Stomach (tissue), 9 donors: ENCODE data around the gene LRRC31. TPM values are rescaled to one million over a fixed set of nuclear protein-coding genes. Genes with fewer than 3 reads are reported as not detected.

Experiments
- DNase-seq, 2 donors: peaks; one replicate each; pipeline versions ENCODE4 v3.0.0 to v3.0.0-alpha.2; 2013 to 2019
- H3K27ac ChIP-seq, 5 donors: fragments of 200-600 bp in 4 of 5; sonication (generic) in 4 of 5; one replicate each; pipeline ENCODE4 v1.5.1; 2013 to 2019; ENCODE audit warnings: mild to moderate bottlenecking in 1 of 5, moderate library complexity in 1 of 5
- H3K27me3 ChIP-seq, 3 donors: fragments of 200-600 bp; sonication (generic); one replicate each; pipeline ENCODE4 v1.5.1; 2017 to 2019; ENCODE audit warnings: mixed run types in 1 of 3
- H3K36me3 ChIP-seq, 4 donors: fragments of 200-600 bp; sonication (generic); 1 replicate in 3 of 4; 2 replicates in 1 of 4; pipeline ENCODE4 v1.5.1; 2016 to 2019
- H3K4me1 ChIP-seq, 4 donors: fragments of 200-600 bp; sonication (generic); one replicate each; pipeline ENCODE4 v1.5.1; 2016 to 2019
- H3K4me3 ChIP-seq, 4 donors: fragments of 200-600 bp; sonication (generic) in 3 of 4; one replicate each; pipeline ENCODE4 v1.5.1; 2016 to 2019; ENCODE audit warnings: mild to moderate bottlenecking in 1 of 4
- H3K9me3 ChIP-seq, 4 donors: fragments of 200-600 bp; sonication (generic); one replicate each; pipeline ENCODE4 v1.5.1; 2016 to 2019
- EP300 ChIP-seq: sonication (generic); formaldehyde crosslinking; IDR thresholded peaks from one replicate; pipeline ENCODE4 v1.6.1; 2017; ENCODE audit warnings: antibody characterized with exemption
- POLR2A ChIP-seq, 4 donors: fragments of 450-650 bp; IDR thresholded peaks; one replicate each; pipeline ENCODE4 v1.6.1; 2016; ENCODE audit warnings: antibody characterized with exemption in 4 of 4, control low read depth in 2 of 4, mild to moderate bottlenecking in 1 of 4, moderate library complexity in 1 of 4
- POLR2AphosphoS5 ChIP-seq, 3 donors: sonication (generic); formaldehyde crosslinking; IDR thresholded peaks; one replicate each; pipeline ENCODE4 v1.6.1; 2016; ENCODE audit warnings: antibody characterized with exemption in 3 of 3
- WGBS, 5 donors: extraction: QIAGEN DNeasy Blood & Tissue Kit in 3 of 5; methylation state at CpG; one replicate each; pipeline versions ENCODE4 v1.1.5 to v1.1.7; 2013 to 2018; 5-methylcytosine and 5-hydroxymethylcytosine counted together
- intact Hi-C: fragments of 100-400 bp; cut with DNase I; formaldehyde crosslinking; loops from one replicate; pipeline ENCODE4 v1.15.1; 2023; ENCODE audit warnings: low total_unique reads
- polyA plus RNA-seq, 3 donors: library from polyadenylated mRNA; stranded (reverse); fragments of 200-250 nt; gene quantifications; one replicate each; pipeline ENCODE4 v1.2.3, GENCODE V29; 2013
- total RNA-seq, 5 donors: library from RNA; depleted of rRNA; stranded (reverse); fragments of >200 nt; gene quantifications; one replicate each; pipeline versions ENCODE4 v1.1.0 to v1.2.3, GENCODE V29; 2014 to 2016
- TF ChIP-seq, protein P1 (sequence below), 7 experiments: fragments of 450-650 bp in 4 of 7; fragments of 200-600 bp in 3 of 7; sonication (generic) in 3 of 7; IDR thresholded peaks; one replicate each; pipeline ENCODE4 v1.5.1; 2016 to 2019; ENCODE audit warnings: antibody characterized with exemption in 7 of 7, control low read depth in 2 of 7, mild to moderate bottlenecking in 1 of 7
- donor health status: healthy with polysubstance abuse.
- donor health status: Bipolar disorder and iron deficiency.
- donor health status: healthy.

Gene LRRC31
- total and polyA plus RNA-seq, 8 donors = 1.8 to 35.3 (median 9.9) TPM

- Histone ChIP-seq H3K9me3 (no peaks in the 10 kb centered on the region), H3K27me3 (peaks cover 0 to 7% (median 0%) of the 10 kb centered on the region in 3 donors), H3K27ac (peak overlapping the region in 1 of 5 donors; percentile 4), H3K4me3 (no peak overlapping the region), H3K36me3 (peaks cover 0 to 30% (median 6%) of the 10 kb centered on the region in 4 donors), H3K4me1 (peaks cover 5 to 21% (median 8%) of the 10 kb centered on the region in 4 donors)
- intact Hi-C loops = no loop called here
- no peak for DNase-seq
- 40 to 61% (median 46%) methylated on average over 2 of the region's 2 CpGs for WGBS, 5 donors
- no peak for TF ChIP-seq EP300
These were observed 5.5 kb downstream of the LRRC31 start for GRCh38 chr3:169864270-169864669.

GRCh38 chr3:169863458-169863899 is 6.3 kb downstream of the LRRC31 start:
- peak; percentile 84 to 91 for DNase-seq
- H3K27me3 ChIP-seq = peaks cover 0 to 7% (median 0%) of the 10 kb centered on the region in 3 donors
- peaks cover 0 to 33% (median 6%) of the 10 kb centered on the region in 4 donors for H3K36me3 ChIP-seq
- no peak for TF ChIP-seq EP300
- TF ChIP-seq, protein P1, sequence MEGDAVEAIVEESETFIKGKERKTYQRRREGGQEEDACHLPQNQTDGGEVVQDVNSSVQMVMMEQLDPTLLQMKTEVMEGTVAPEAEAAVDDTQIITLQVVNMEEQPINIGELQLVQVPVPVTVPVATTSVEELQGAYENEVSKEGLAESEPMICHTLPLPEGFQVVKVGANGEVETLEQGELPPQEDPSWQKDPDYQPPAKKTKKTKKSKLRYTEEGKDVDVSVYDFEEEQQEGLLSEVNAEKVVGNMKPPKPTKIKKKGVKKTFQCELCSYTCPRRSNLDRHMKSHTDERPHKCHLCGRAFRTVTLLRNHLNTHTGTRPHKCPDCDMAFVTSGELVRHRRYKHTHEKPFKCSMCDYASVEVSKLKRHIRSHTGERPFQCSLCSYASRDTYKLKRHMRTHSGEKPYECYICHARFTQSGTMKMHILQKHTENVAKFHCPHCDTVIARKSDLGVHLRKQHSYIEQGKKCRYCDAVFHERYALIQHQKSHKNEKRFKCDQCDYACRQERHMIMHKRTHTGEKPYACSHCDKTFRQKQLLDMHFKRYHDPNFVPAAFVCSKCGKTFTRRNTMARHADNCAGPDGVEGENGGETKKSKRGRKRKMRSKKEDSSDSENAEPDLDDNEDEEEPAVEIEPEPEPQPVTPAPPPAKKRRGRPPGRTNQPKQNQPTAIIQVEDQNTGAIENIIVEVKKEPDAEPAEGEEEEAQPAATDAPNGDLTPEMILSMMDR (IDR thresholded peaks at IDR 0.05) = peak in 6 of 7 experiments; percentile 59 to 95 (median 92)
- TF ChIP-seq POLR2AphosphoS5 (IDR thresholded peaks at IDR 0.05) = peak in 1 of 3 donors; percentile 87
- H3K27ac ChIP-seq = no peak overlapping the region
- no peak overlapping the region for H3K4me3 ChIP-seq
- 1 to 3% (median 2%) methylated on average over 6 of the region's 6 CpGs for WGBS, 5 donors
- H3K9me3 ChIP-seq = no peaks in the 10 kb centered on the region
- H3K4me1 ChIP-seq = peaks cover 5 to 21% (median 8%) of the 10 kb centered on the region in 4 donors
- intact Hi-C loops = no loop called here

GRCh38 chr3:169861871-169862270 is 7.9 kb downstream of the LRRC31 start:
- H3K27ac ChIP-seq = no peak overlapping the region
- peaks cover 0 to 44% (median 9%) of the 10 kb centered on the region in 4 donors for H3K36me3 ChIP-seq
- H3K4me3 ChIP-seq = no peak overlapping the region
- 79 to 87% (median 85%) methylated on average over 5 of the region's 5 CpGs for WGBS, 5 donors
- H3K4me1 ChIP-seq = peaks cover 5 to 21% (median 8%) of the 10 kb centered on the region in 4 donors
- intact Hi-C loops = no loop called here
- TF ChIP-seq POLR2AphosphoS5 (IDR thresholded peaks at IDR 0.05) (no peak), POLR2A (IDR thresholded peaks at IDR 0.05) (no peak), EP300 (no peak)
- TF ChIP-seq, protein P1 (IDR thresholded peaks at IDR 0.05) = no peak
- H3K27me3 ChIP-seq = peaks cover 0 to 7% (median 0%) of the 10 kb centered on the region in 3 donors
- no peaks in the 10 kb centered on the region for H3K9me3 ChIP-seq
- no peak for DNase-seq

DNA sequence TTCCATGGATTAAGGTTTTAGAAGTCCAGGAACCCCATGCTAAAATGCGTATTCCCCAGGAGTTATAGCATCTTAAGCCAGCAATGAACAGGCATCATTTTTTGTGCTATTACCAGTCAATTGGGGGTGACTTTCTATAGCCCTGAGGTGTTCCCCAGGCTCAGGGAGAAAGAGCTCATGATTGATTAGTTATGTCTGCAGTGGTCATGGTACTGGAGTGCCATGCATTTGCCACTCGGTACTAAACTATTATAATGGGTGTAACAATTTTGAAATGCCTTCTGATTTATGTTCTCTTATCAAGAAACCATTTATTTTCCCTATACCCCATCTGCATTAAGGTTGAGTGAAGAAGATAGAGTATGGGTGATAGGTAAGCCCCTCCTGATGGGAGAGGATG is 11.9 kb downstream of the LRRC31 start:
- H3K9me3 ChIP-seq = no peaks in the 10 kb centered on the region
- no peak for DNase-seq
- H3K27me3 ChIP-seq = peaks cover 0 to 7% (median 0%) of the 10 kb centered on the region in 3 donors
- WGBS, 5 donors = 69 to 91% (median 85%) methylated on average over 2 of the region's 2 CpGs
- intact Hi-C loops = no loop called here
- H3K27ac ChIP-seq = no peak overlapping the region
- no peak for TF ChIP-seq POLR2A (IDR thresholded peaks at IDR 0.05)
- TF ChIP-seq, protein P1 (IDR thresholded peaks at IDR 0.05) = no peak
- no peak for TF ChIP-seq POLR2AphosphoS5 (IDR thresholded peaks at IDR 0.05)
- TF ChIP-seq EP300 = no peak
- peaks cover 0 to 79% (median 13%) of the 10 kb centered on the region in 4 donors for H3K36me3 ChIP-seq
- peaks cover 0 to under 1% (median 0%) of the 10 kb centered on the region in 4 donors for H3K4me1 ChIP-seq
- no peak overlapping the region for H3K4me3 ChIP-seq

- DNase-seq = no peak
- no peak overlapping the region for H3K4me3 ChIP-seq
- no peaks in the 10 kb centered on the region for H3K9me3 ChIP-seq
- intact Hi-C loops = no loop called here
- 88 to 99% (median 96%) methylated on average over 3 of the region's 3 CpGs for WGBS, 5 donors
- H3K36me3 ChIP-seq = peaks cover 0 to 75% (median 7%) of the 10 kb centered on the region in 4 donors
- H3K27me3 ChIP-seq = no peaks in the 10 kb centered on the region
- TF ChIP-seq POLR2A (IDR thresholded peaks at IDR 0.05) = no peak
- TF ChIP-seq POLR2AphosphoS5 (IDR thresholded peaks at IDR 0.05) = no peak
- no peak for TF ChIP-seq EP300
- TF ChIP-seq, protein P1 (IDR thresholded peaks at IDR 0.05) = no peak
- H3K4me1 ChIP-seq = no peaks in the 10 kb centered on the region
- H3K27ac ChIP-seq = no peak overlapping the region
These were observed 14.2 kb downstream of the LRRC31 start for GRCh38 chr3:169855514-169855913.
